RWPE1 (cell line): ENCODE results near the gene MEF2A.

ENCODE experiments used
- CTCF ChIA-PET: fragments of 350-600 bp; sonication (Branson Sonifier 250); formaldehyde crosslinking; extraction: SDS; loops from one replicate; lab custom pipeline; 2021; lab: Yijun Ruan, JAX
- POLR2A ChIA-PET: fragments of 400-600 bp; formaldehyde crosslinking; extraction: SDS; loops from one replicate; lab custom pipeline; 2020; ENCODE audit warnings: antibody characterized with exemption; ENCODE audit not compliant: low non-redundant PET; lab: Yijun Ruan, JAX
- DNase-seq: peaks from one replicate; pipeline ENCODE4 v3.0.0; 2012; ENCODE audit warnings: low spot score
- H3K27ac ChIP-seq: fragments of 450-650 bp; 2 replicates; pipeline ENCODE4 v1.5.1; 2017
- TF ChIP-seq, protein P1 (sequence below): fragments of 450-650 bp; conservative IDR thresholded peaks from 2 replicates; pipeline ENCODE4 v1.5.1; 2017; ENCODE audit warnings: low read depth, mild to moderate bottlenecking

The MEF2A gene

DNA sequence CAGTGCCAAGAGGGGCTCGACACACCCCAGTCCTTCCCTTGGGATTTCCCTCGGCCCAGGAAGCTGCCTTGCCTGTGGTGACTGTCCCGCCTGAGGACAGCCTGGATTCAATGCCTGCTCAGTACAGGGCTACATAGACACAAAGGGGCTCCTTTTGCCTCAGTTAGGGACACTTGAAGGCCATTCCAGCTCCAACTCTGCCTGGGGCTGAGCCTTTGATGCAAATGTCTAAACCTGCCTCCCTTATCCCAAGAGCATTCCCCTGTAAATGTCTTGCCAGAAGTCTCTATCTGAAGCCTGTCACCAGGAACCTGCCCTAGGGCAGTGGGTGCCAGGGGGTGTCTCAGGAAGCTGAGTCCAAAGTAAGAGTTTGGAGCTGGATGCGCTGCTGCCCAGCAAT, 186.8 kb downstream of the MEF2A start:
- H3K27ac ChIP-seq: no peak overlapping the region
- ChIA-PET POLR2A (no interaction called here), CTCF (no interaction called here)
- TF ChIP-seq, protein P1, sequence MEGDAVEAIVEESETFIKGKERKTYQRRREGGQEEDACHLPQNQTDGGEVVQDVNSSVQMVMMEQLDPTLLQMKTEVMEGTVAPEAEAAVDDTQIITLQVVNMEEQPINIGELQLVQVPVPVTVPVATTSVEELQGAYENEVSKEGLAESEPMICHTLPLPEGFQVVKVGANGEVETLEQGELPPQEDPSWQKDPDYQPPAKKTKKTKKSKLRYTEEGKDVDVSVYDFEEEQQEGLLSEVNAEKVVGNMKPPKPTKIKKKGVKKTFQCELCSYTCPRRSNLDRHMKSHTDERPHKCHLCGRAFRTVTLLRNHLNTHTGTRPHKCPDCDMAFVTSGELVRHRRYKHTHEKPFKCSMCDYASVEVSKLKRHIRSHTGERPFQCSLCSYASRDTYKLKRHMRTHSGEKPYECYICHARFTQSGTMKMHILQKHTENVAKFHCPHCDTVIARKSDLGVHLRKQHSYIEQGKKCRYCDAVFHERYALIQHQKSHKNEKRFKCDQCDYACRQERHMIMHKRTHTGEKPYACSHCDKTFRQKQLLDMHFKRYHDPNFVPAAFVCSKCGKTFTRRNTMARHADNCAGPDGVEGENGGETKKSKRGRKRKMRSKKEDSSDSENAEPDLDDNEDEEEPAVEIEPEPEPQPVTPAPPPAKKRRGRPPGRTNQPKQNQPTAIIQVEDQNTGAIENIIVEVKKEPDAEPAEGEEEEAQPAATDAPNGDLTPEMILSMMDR: no peak
- no peak for DNase-seq

DNA sequence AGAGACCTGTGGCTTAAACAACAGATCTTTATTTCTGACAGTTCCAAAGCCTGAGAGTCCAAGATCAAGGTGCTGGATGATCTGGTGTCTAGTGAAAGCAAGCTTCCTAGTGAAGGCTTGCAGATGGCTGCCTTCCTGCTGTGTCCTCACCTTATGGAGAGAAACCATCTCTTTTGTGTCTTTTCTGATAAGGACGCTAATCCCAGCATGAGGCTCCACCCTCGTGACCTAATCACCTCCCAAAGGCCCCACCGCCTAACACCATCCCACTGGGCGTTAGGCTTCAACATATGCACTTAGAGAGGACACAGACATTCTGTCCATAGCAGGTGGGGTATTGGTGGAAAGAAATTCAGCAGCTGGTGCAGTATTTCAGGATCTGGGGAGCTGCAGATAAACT, 187.3 kb downstream of the MEF2A start:
- TF ChIP-seq, protein P1: no peak
- POLR2A ChIA-PET: no interaction called here
- CTCF ChIA-PET: interaction anchor here (1.7 kb wide), 1 partner anchor 481 kb away, joined by 4 read pairs; no protein-coding TSS in a partner anchor
- no peak overlapping the region for H3K27ac ChIP-seq
- DNase-seq: no peak

DNA sequence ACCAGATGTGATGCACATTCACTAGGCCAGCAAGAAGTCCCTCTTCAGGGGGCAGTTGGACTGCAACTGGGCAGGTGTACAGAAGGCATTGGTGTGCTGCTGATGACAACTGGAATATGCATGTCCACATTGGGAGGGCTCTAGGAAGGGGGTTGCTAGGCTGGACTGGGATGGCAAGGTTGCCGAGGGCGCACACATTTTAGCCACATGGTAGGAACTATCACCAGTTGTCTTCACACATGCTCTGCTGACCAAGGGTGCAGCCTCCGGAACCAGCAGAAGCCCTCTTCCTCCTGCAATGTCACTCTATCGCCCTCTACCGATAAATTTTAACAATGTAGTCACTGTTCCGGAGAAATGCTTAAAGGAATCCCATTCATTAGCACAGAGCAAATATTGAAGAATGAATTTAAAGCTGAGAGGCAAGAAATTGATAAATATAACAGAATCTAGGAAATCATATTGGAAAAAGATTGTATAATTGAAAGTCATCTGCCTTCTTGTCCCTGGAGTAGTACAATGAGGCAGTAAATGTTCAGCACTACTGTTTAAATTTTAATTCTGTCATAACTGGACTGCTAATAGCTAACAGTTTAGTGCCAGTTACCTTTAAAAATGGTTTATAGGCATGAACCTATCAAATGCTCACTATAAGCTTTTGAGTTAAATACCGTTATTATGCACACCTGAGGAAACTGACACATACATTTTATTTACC, 190.1 kb downstream of the MEF2A start:
- peak; percentile 69 for DNase-seq
- TF ChIP-seq, protein P1: peak; percentile 94
- ChIA-PET POLR2A (interaction anchor here (0.5 kb wide), 1 partner anchor 26 kb away, joined by 3 read pairs; no protein-coding TSS in a partner anchor), CTCF (interaction anchor here (0.5 to 2.2 kb wide), 21 partner anchors 8 to 680 kb away, joined by 3 to 13 read pairs (median 3); partner anchors contain the start of gene LYSMD4)
- H3K27ac ChIP-seq: no peak overlapping the region

DNA sequence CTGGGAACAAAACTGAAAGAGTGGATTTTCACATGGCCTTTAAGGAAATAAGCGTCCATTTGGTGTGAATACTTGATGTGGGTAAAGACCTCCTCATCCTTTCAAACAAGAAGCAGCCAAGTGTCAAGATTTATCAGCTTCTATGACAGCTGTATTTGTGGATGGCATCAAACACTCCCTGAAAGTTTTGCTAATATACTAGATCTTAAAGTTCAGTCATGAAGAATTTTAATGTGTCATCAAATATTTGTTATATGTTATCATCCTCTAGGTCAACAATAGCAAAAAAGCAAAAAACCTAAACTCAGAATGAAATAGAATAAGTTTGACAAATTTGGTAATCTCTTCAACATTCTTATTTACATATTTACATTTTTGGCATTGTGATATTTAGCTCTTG, 196.5 kb downstream of the MEF2A start:
- DNase-seq: no peak
- TF ChIP-seq, protein P1: no peak
- no peak overlapping the region for H3K27ac ChIP-seq
- ChIA-PET CTCF (no interaction called here), POLR2A (no interaction called here)

DNA sequence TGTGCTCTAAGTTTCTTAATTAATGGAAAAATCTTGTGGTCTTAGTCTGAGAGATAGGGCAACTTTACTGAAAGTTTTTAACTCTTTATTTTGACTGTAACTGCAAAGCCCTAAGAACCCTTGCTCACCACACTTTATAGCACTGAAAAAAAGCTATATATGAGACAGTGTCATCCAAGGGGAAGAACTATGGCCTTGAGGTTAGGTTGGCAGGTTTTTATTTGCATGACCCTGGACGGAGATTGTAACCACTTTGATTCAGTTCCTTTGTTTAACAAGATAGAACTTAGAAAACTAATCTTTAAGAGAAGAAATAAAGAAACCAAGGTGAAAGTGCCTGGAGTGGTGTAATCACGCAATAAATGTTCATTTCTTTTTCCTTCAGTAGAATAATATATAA, 198.0 kb downstream of the MEF2A start:
- TF ChIP-seq, protein P1: no peak
- H3K27ac ChIP-seq: no peak overlapping the region
- DNase-seq: no peak
- ChIA-PET CTCF (no interaction called here), POLR2A (no interaction called here)

DNA sequence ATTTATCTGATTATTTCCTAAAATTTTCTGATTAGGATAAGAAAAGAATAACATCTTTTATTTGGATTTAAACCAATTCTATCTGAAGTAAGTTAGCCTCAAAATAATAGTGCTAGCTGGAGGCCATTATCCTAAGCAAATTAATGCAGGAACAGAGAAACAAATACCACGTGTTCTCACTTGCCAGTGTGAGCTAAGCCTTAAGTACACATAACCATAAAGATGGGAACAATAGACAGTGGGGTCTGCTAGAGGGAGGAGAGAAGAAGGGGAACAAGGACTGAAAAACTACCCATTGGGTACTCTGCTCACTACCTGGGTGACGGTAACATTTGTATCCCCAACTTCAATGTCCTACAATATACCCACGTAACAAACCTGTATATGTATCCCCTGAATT, 198.7 kb downstream of the MEF2A start:
- no peak overlapping the region for H3K27ac ChIP-seq
- no peak for DNase-seq
- CTCF ChIA-PET: no interaction called here
- POLR2A ChIA-PET: no interaction called here
- TF ChIP-seq, protein P1: no peak
